ENCODE measurements around the gene PSD. TPM values are rescaled to one million over a fixed set of nuclear protein-coding genes. Genes with fewer than 3 reads are reported as not detected.

PSD gene
- total and polyA plus RNA-seq, 2 donors (not counting 3 experiments of a cell fraction or from before 2014, with no cell fraction given), result 0.10 to 0.40 TPM

DNA sequence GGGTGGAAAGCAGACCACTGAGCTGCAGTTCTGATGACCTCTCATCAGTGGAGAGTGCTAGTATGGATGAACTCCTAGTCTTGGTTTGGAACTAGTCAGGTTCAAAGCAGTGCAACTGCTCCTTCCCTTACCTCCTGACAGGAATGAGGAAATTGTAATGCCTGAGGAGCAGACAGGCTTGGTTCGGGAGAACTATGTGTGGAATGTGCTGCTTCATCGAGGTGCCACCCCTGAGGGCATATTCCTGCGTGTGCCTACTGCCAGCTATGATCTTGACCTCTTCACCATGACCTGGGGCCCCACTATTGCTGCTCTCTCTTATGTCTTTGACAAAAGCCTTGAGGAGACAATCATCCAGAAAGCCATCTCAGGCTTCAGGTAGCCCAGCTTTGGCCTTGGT is 50.5 kb downstream of the PSD start:
- Histone ChIP-seq H3K36me3 (ENCODE audit: control insufficient read depth in 2 of 2, extremely low read depth in 1 of 2, insufficient read depth in 2 of 2, low read length in 2 of 2) (peaks cover 39 to 58% of the 10 kb centered on the region in 2 experiments), H2AFZ (ENCODE audit: low read depth, low read length) (no peak overlapping the region), H3K27me3 (ENCODE audit: control insufficient read depth in 2 of 2, insufficient read depth in 2 of 2, low read length in 2 of 2) (no peaks in the 10 kb centered on the region), H3K9me3 (replicated peaks; ENCODE audit: control insufficient read depth, insufficient read depth, low read length) (no peaks in the 10 kb centered on the region), H3K4me1 (ENCODE audit: control insufficient read depth, extremely low read depth, insufficient read depth, low read length) (no peaks in the 10 kb centered on the region), H3K4me3 (replicated peaks in 1 of 3; ENCODE audit: insufficient read depth in 1 of 3, low read depth in 1 of 3, low read length in 3 of 3) (no peak overlapping the region), H3K9ac (replicated peaks; ENCODE audit: extremely low read depth, insufficient read depth, low read length) (no peak overlapping the region), H4K20me1 (replicated peaks; ENCODE audit: control insufficient read depth, extremely low read depth, insufficient read depth, low read length) (no peaks in the 10 kb centered on the region), H3K27ac (ENCODE audit: insufficient read depth, low read depth, low read length) (no peak overlapping the region), H3K79me2 (ENCODE audit: control insufficient read depth, insufficient read depth, low read length) (no peaks in the 10 kb centered on the region), H3K4me2 (ENCODE audit: insufficient read depth, low read length) (no peak overlapping the region), H3K9me1 (replicated peaks; ENCODE audit: control insufficient read depth, extremely low read depth, insufficient read depth, low read length) (no peaks in the 10 kb centered on the region)
- BruUV-seq (replicated peaks), result no TSS peak
- TF ChIP-seq EZH2 (IDR thresholded peaks at IDR 0.05; ENCODE audit: borderline replicate concordance, low read depth, low read length, severe bottlenecking) (no peak), MYC (IDR thresholded peaks at IDR 0.05; ENCODE audit: low read depth, low read length) (no peak), POLR2AphosphoS5 (IDR thresholded peaks at IDR 0.05; ENCODE audit: insufficient read depth, low read depth, low read length) (no peak), JUN (IDR thresholded peaks at IDR 0.05; ENCODE audit: borderline replicate concordance, insufficient read depth, insufficient read length, low read depth) (no peak)
- dilution Hi-C loops (cut with MboI; ENCODE audit: extremely low pct_ligation_motif_present, low sequenced_read_pairs) (loop anchor here (25.0 kb wide), 1 partner anchor 131 kb away; the partner anchor contains the start of genes ELOVL3, GBF1 and PITX3), intact Hi-C loops (cut with micrococcal nuclease) (no loop called here)
- POLR2A ChIA-PET, result no interaction called here
- no peak for DNase-seq (ENCODE audit: low read depth, low spot score)
- CTCF ChIA-PET, result interaction anchor here (1.3 kb wide), 1 partner anchor 31 kb away, joined by 4 read pairs; no protein-coding TSS in a partner anchor
- FAIRE-seq, result no peak

DNA sequence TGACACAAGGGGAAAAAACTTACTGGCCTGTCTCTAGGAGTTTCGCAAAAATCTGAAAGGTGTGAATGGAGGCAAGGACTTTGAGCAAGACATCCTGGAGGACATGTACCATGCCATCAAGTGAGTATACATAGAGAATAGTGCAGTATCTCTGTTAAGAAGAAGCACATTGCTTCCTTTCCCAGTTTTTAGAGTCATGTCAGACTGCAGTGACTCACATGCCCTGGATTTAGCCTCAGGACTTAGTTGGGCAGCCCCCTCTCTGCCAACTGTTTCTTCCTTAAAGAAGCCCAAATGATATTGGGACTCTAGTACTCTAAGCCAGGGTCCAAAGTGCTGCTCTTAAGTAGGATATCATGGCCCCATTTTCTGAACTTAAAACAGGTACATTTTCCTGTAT is 51.1 kb downstream of the PSD start:
- TF ChIP-seq MYC (IDR thresholded peaks at IDR 0.05; ENCODE audit: low read depth, low read length), result no peak
- TF ChIP-seq CTCF (IDR thresholded peaks at IDR 0.05; ENCODE audit: extremely low read depth in 1 of 2, insufficient read depth in 1 of 2, low read depth in 1 of 2, low read length in 2 of 2), result no peak
- no peak for TF ChIP-seq GATA2 (IDR thresholded peaks at IDR 0.05; ENCODE audit: insufficient read depth, insufficient read length, low read depth, low read length)
- TF ChIP-seq JUN (IDR thresholded peaks at IDR 0.05; ENCODE audit: borderline replicate concordance, insufficient read depth, insufficient read length, low read depth), result no peak
- TF ChIP-seq POLR2A (IDR thresholded peaks at IDR 0.05; ENCODE audit: low read depth, low read length), result no peak
- TF ChIP-seq POLR2AphosphoS5 (IDR thresholded peaks at IDR 0.05; ENCODE audit: insufficient read depth, low read depth, low read length), result no peak
- no peaks in the 10 kb centered on the region for H3K9me3 ChIP-seq (replicated peaks; ENCODE audit: control insufficient read depth, insufficient read depth, low read length)
- H3K27ac ChIP-seq (ENCODE audit: insufficient read depth, low read depth, low read length), result no peak overlapping the region
- no peak overlapping the region for H3K4me2 ChIP-seq (ENCODE audit: insufficient read depth, low read length)
- H3K27me3 ChIP-seq (ENCODE audit: control insufficient read depth in 2 of 2, insufficient read depth in 2 of 2, low read length in 2 of 2), result no peaks in the 10 kb centered on the region
- peaks cover 39 to 61% of the 10 kb centered on the region in 2 experiments for H3K36me3 ChIP-seq (ENCODE audit: control insufficient read depth in 2 of 2, extremely low read depth in 1 of 2, insufficient read depth in 2 of 2, low read length in 2 of 2)
- intact Hi-C loops (cut with micrococcal nuclease), result no loop called here
- H3K9ac ChIP-seq (replicated peaks; ENCODE audit: extremely low read depth, insufficient read depth, low read length), result no peak overlapping the region
- CTCF ChIA-PET, result no interaction called here
- dilution Hi-C loops (cut with MboI; ENCODE audit: extremely low pct_ligation_motif_present, low sequenced_read_pairs), result loop anchor here (25.0 kb wide), 1 partner anchor 130 kb away; the partner anchor contains the start of genes ELOVL3, GBF1 and PITX3
- no peaks in the 10 kb centered on the region for H3K79me2 ChIP-seq (ENCODE audit: control insufficient read depth, insufficient read depth, low read length)
- POLR2A ChIA-PET, result no interaction called here
- H2AFZ ChIP-seq (ENCODE audit: low read depth, low read length), result no peak overlapping the region
- H3K4me1 ChIP-seq (ENCODE audit: control insufficient read depth, extremely low read depth, insufficient read depth, low read length), result no peaks in the 10 kb centered on the region
- FAIRE-seq (no peak), DNase-seq (ENCODE audit: low read depth, low spot score) (no peak)
- no peaks in the 10 kb centered on the region for H4K20me1 ChIP-seq (replicated peaks; ENCODE audit: control insufficient read depth, extremely low read depth, insufficient read depth, low read length)
- no TSS peak for BruUV-seq (replicated peaks)
- H3K9me1 ChIP-seq (replicated peaks; ENCODE audit: control insufficient read depth, extremely low read depth, insufficient read depth, low read length), result no peaks in the 10 kb centered on the region
- H3K4me3 ChIP-seq (replicated peaks in 1 of 3; ENCODE audit: insufficient read depth in 1 of 3, low read depth in 1 of 3, low read length in 3 of 3), result no peak overlapping the region
